Uterus (tissue), 2 donors: ENCODE data around the gene THSD7B.

Source experiments
- POLR2A ChIP-seq, 2 donors: fragments of 450-650 bp; IDR thresholded peaks; one replicate each; pipeline ENCODE4 v1.6.1; 2016; ENCODE audit warnings: antibody characterized with exemption in 2 of 2, mild to moderate bottlenecking in 1 of 2, moderate library complexity in 1 of 2
- TF ChIP-seq, protein P1 (sequence below), 4 experiments: fragments of 200-600 bp in 2 of 4; fragments of 450-650 bp in 2 of 4; sonication (generic) in 2 of 4; IDR thresholded peaks; one replicate each; pipeline ENCODE4 v1.5.1; 2016 to 2019; ENCODE audit warnings: antibody characterized with exemption in 4 of 4, mild to moderate bottlenecking in 2 of 4, moderate library complexity in 1 of 4

DNA sequence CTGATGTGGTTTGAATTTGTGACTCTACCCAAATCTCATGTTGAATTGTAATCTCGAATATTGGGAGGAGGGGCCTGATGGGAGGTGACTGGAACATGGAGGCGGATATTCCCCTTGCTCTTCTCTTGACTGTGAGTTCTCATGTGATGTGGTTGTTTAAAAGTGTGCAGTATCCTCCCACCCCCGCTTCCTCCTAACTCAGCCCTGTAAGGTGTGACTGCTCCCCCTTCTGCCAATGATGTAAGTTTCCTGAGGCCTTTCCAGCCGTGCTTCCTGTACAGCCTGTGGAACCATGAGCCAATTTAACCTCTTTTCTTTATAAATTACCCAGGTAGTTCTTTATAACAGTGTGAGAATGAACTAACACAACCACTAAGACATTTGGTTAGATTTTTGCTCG lies 458.4 kb downstream of the THSD7B start:
- TF ChIP-seq, protein P1, sequence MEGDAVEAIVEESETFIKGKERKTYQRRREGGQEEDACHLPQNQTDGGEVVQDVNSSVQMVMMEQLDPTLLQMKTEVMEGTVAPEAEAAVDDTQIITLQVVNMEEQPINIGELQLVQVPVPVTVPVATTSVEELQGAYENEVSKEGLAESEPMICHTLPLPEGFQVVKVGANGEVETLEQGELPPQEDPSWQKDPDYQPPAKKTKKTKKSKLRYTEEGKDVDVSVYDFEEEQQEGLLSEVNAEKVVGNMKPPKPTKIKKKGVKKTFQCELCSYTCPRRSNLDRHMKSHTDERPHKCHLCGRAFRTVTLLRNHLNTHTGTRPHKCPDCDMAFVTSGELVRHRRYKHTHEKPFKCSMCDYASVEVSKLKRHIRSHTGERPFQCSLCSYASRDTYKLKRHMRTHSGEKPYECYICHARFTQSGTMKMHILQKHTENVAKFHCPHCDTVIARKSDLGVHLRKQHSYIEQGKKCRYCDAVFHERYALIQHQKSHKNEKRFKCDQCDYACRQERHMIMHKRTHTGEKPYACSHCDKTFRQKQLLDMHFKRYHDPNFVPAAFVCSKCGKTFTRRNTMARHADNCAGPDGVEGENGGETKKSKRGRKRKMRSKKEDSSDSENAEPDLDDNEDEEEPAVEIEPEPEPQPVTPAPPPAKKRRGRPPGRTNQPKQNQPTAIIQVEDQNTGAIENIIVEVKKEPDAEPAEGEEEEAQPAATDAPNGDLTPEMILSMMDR (IDR thresholded peaks at IDR 0.05), result no peak
- no peak for TF ChIP-seq POLR2A (IDR thresholded peaks at IDR 0.05)
